HK-2 (cell line): ENCODE results near the gene SOX18.

Experiments
- DNase-seq: peaks from one replicate; pipeline ENCODE4 v3.0.0-alpha.2; 2018; ENCODE audit not compliant: unreplicated experiment

SOX18 gene

GRCh38 chr20:64038565-64039292 lies 10.7 kb downstream of the SOX18 start:
- peak; percentile 93 for DNase-seq

- no peak for DNase-seq
Measured at GRCh38 chr20:64038224-64038564, 11.2 kb downstream of the SOX18 start.

- no peak for DNase-seq
Measured at GRCh38 chr20:64037498-64038213, 11.8 kb downstream of the SOX18 start.

DNA sequence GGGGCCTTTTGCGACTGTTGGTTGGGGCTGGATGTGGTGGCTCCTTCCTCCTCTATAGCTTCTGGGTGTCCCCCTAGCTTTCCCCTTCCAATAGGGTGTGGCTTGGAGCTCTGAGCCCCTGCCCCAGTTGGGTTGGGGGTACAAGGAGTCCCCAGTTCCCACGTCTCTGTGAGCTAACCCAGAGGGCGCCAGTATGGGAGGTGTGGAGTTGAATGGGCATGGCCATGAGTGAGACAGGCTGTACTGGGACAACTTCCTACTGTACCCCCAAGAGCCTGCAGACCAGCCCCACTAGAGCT lies 12.3 kb downstream of the SOX18 start:
- DNase-seq, result no peak

DNA sequence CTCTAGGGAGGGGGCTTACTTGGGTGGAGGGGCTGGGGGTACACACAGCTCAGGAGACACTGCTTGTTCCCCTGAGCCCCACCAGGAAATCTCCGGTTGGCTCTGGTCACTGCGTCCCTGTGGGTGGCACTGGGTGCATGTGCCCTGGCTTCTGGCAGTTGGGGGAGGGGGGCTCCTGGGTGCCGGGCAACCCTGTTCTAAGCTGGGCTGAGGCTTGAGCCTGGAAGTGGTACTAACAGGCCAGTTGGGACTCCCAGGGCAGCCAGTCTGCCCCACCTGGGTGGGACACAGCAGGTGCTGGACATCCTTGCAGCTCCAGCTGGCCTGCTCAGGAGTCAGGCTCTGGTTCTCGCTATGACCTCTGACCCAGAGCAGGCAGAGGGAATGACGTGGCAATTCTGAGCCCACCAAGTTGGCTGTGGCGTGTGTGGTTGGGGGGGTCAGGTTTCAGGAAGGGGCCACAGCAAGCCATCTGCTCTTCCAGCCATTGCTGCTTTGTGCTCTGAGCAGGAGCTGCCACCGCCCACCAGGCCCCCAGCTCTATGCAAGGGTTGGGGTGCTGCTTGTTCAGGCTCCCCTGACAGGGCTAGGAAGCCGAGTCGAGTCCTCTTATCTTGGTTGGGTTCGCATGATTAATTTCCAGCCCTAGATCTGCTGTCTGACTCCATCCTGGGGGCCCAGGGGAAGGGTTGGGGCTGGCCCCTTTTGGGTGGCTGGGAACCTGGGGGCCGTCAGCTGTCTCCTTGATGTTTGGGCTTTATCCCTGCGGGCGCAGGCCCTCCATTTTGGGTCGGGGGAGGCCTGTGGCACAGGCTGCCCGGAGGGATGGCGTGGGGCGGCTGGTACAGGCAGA lies 12.9 kb downstream of the SOX18 start:
- no peak for DNase-seq

DNA sequence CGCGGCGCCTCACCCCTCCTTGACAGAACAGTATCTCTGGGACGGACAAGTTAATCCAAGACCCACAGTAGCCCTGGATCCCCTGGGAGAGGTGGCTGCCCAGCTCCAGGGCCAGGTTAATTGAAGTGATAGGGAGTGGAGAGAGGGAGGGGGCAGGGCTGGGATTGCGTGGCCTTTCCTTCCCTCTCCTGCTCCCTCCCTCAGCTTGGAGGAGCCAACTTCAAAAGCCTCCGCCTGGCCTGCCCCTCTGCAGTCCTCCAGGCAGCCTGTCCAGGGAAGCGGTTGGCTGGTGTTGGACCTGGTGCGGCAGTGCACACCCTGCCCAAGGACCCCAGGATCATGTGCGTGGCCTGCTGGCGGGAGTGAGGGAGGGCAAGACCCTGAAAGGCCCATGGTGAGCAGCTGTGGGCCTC lies 13.5 kb downstream of the SOX18 start, which contains the start of gene C20orf204:
TSS of gene C20orf204 (plus strand) at position 250 of the 413 bp plus-strand sequence. CDS start at position 392, 142 bp downstream.
- no peak for DNase-seq

- DNase-seq, result no peak
Measured at GRCh38 chr20:64035066-64035932, 14.1 kb downstream of the SOX18 start.

GRCh38 chr20:64033981-64034493 lies 15.4 kb downstream of the SOX18 start:
- no peak for DNase-seq

DNA sequence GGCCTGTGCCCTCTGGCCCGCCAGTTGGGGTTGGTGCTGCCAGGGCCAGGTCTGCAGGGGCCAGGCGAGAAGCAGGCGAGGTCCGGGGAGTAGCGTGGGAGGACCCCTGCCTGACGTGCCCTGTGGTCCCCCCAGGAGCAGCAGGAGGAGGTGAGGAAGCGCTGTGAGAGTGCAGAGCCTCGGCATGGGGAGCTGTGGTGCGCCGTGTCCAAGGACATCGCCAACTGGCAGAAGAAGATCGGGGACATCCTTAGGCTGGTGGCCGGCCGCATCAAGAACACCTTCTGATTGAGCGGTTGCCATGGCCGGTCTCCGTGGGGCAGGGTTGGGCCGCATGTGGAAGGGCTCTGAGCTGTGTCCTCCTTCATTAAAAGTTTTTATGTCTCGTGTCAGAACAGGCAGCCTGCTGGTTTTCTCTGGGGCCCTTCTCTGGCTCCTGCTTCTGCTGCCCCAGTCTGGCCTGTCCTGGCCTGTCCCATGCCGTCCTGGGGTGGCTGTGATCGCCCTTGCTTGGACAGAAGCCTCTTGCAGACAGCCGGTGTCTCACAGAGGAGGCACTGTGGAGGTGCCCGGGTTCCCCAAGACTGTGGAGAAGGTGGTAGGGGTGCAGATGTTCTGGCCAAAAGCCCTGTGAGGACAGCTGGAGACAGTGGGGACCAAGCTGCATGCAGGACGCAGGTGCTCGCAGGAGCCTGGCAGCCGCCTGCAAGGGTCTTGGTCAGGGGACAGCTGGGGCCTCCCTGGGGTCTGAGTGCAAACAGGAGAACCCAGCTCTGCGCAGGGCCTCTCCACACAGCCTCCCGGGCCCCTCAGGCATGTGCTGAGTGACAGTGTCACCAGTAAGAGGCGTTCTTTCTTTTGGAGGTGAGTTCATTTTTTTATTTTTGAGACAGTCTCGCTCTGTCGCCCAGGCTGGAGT lies 16.5 kb downstream of the SOX18 start:
- DNase-seq, result no peak

DNA sequence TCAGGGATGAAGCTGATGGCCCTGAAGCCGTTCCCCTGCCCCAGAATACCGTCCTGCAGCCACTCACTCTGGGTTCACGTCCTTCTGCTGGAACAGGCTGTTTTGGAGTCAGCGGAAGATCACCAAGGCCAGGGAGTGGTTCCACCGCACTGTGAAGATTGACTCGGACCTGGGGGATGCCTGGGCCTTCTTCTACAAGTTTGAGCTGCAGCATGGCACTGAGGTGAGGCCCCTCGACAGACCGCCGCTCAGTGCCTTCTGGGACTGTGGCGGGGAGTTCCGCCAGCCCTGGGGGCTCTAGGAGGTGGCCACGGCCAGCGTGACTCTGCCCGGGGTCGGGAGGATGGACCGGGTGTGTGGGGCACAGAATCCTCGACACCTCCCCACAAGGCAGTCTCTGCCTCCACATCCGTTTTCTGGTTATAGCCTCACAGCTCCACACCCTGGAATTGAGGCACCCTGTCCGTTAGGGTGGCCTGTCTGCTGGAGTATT lies 17.6 kb downstream of the SOX18 start:
- DNase-seq, result no peak

- DNase-seq, result no peak
Measured at GRCh38 chr20:64030371-64031134, 18.9 kb downstream of the SOX18 start.

DNA sequence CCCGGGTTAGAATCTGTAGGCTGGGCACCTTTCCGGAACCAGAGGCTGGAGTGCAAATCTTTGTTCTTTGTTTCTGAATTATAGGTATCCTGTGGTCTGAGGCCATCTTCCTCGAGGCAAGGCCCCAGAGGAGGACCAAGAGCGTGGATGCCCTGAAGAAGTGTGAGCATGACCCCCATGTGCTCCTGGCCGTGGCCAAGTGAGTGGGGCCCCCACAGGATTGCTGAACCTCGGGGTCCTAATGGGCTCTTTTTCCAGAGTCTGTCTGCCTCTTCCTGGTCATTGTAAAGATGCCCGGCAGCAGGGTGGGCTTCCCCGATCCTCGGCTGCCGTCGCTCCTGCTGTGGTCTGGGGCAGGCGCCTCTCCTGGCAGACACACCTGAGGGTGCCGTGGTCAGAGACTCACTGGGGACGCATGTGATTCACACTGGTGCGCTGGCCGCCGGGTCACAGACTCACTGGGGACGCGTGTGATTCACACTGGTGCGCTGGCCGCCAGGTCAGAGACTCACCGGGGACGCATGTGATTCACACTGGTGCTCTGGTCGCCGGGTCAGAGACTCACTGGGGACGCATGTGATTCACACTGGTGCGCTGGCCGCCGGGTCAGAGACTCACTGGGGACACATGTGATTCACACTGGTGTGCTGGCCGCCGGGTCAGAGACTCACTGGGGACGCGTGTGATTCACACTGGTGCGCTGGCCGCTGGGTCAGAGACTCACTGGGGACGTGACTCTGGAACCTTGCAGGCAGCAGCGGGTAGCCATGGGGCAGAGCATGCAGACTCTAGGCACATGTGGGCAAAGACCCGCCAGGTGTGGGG lies 19.9 kb downstream of the SOX18 start:
- no peak for DNase-seq

GRCh38 chr20:64027981-64028685 lies 21.3 kb downstream of the SOX18 start:
- DNase-seq, result no peak

GRCh38 chr20:64025826-64026412 lies 23.5 kb downstream of the SOX18 start:
- DNase-seq, result no peak

DNA sequence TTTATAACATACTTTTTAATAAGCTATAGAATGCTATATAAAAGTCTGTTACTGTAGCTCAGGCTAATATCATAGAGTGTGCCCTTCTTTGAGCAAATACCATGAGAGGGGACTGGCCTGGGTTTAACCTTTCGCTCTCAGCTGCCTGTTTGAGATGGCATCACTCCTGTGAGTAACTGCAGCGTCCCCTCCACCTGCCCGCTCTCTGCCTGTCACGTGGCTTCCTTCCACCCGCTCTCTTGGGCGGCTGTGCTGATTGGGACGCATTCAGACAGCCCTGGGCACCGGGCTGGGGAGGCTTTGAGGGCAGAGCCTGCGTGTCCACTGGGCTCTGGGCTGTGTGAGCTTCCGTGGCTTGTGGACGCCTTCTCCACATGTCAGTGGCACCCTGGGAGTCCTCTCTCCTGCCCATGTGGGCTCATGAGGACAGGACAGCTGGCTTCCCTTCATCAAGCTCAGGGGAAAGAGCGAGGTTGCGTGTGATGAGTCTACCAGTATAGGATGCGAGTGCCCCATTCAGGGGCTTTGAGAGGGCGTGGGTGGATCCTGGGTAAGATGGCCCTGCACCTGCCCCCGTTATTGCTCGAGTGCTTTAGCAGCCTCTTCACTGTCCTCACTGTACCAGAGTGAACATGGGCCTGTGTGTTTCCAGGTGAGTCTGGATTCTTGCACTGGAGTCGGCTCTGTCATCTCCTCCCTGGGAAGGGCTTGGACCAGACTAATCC lies 24.2 kb downstream of the SOX18 start:
- no peak for DNase-seq

DNA sequence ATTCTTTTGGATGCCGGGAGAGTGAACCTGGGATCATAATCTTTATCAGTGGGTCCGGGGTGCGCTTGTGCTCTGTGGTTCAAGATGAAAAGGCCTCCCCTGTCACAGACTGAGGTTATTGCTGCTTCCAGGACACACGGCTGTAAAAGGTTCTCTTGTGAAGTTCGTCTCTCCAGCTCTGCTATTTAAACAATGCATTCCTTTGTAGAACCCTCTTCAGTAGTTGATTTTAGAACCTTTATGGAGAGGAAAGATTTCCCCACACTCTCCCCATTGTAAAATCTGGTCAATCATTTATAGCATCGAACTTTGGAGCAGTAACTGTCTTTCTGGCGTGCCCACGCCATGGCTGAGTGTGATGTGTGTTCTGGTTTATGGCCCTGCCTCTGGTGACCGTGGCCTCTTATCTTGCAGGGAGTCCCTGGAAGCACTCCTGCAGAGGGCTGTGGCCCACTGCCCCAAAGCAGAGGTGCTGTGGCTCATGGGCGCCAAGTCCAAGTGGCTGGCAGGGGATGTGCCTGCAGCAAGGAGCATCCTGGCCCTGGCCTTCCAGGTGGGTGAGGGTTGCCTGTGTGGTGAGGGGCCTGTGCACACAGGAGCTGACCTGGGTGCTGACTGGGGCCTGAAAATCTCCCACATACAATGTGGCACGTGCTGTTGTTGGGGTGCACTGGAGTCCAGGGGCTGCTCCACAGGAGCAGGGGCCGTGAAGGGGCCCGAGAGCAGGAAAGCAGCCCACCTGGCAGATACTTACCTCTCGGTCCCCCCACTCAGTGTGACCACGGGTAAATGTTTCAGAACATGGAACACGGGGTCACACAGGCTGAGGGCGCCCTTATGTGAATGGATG lies 25.1 kb downstream of the SOX18 start:
- no peak for DNase-seq
